Measurements from ENCODE around the gene GP1BB. TPM values are rescaled to one million over a fixed set of nuclear protein-coding genes. Genes with fewer than 3 reads are reported as not detected.
"Not testable (repeated sequence)": the region's sequence is repeated elsewhere in the genome, so short reads cannot be mapped to it uniquely, and the experiment has no call there.

The GP1BB gene
- polyA plus RNA-seq (ENCODE audit: insufficient read depth in 1 of 5, insufficient read length in 5 of 5, low replicate concordance in 1 of 5), result 10 to 100 TPM in 1 of 5 donors, 1 to 10 TPM in 4; 5.5 to 14.0 (median 6.0) TPM
- long read RNA-seq, donor 1, partial matches to known transcripts, result 0 of 2 reads
- long read RNA-seq, donor 1, other reads (novel, unspliced or antisense), result 0 of 2 reads
- long read RNA-seq, donor 2, partial matches to known transcripts, result 0 of 3 reads
- long read RNA-seq, donor 2, other reads (novel, unspliced or antisense), result 0 of 3 reads
- long read RNA-seq, donor 3, transcript GP1BB-201 (2 exons, 1,553 nt), result major isoform, 8 of 8 reads
- long read RNA-seq, donor 3, partial matches to known transcripts, result 0 of 8 reads
- long read RNA-seq, donor 3, other reads (novel, unspliced or antisense), result 0 of 8 reads
- long read RNA-seq, donor 4, transcript GP1BB-201 (2 exons, 1,553 nt), result major isoform, 5 of 5 reads
- long read RNA-seq, donor 4, partial matches to known transcripts, result 0 of 5 reads
- long read RNA-seq, donor 4, other reads (novel, unspliced or antisense), result 0 of 5 reads
- long read RNA-seq, donor 5, transcript GP1BB-201 (2 exons, 1,553 nt), result major isoform, 6 of 6 reads
- long read RNA-seq, donor 5, partial matches to known transcripts, result 0 of 6 reads
- long read RNA-seq, donor 5, other reads (novel, unspliced or antisense), result 0 of 6 reads
- long read RNA-seq, donor 6, transcript GP1BB-201 (2 exons, 1,553 nt), result major isoform, 12 of 12 reads
- long read RNA-seq, donor 6, partial matches to known transcripts, result 0 of 12 reads
- long read RNA-seq, donor 6, other reads (novel, unspliced or antisense), result 0 of 12 reads
- long read RNA-seq, donor 7, partial matches to known transcripts, result 0 of 4 reads
- long read RNA-seq, donor 7, other reads (novel, unspliced or antisense), result 0 of 4 reads
- long read RNA-seq, donor 8, partial matches to known transcripts, result 0 of 4 reads
- long read RNA-seq, donor 8, other reads (novel, unspliced or antisense), result 0 of 4 reads

GRCh38 chr22:19723232-19723982 is at the start of gene GP1BB:
TSS of gene GP1BB (plus strand) at chr22:19723539. CDS start at chr22:19723570, 31 bp downstream.
- DNase-seq, result no peak

GRCh38 chr22:19673660-19674059 is 49.7 kb upstream of the GP1BB start:
- no peak for DNase-seq

GRCh38 chr22:19674129-19674928 is 49.0 kb upstream of the GP1BB start:
- no peak for DNase-seq

GRCh38 chr22:19674929-19675253 is 48.4 kb upstream of the GP1BB start:
- DNase-seq, result no peak

- DNase-seq, result no peak
Measured at GRCh38 chr22:19675428-19675827, 47.9 kb upstream of the GP1BB start.

- not testable (repeated sequence) for DNase-seq
Measured at GRCh38 chr22:19676437-19676836, 46.9 kb upstream of the GP1BB start.

GRCh38 chr22:19678949-19679521 is 44.3 kb upstream of the GP1BB start:
- DNase-seq, result no peak

GRCh38 chr22:19679522-19680101 is 43.7 kb upstream of the GP1BB start:
- DNase-seq, result no peak

GRCh38 chr22:19680287-19680881 is 43.0 kb upstream of the GP1BB start:
- no peak for DNase-seq

GRCh38 chr22:19680911-19681862 is 42.2 kb upstream of the GP1BB start:
- no peak for DNase-seq

- no peak for DNase-seq
Measured at GRCh38 chr22:19681863-19682245, 41.5 kb upstream of the GP1BB start.

- no peak for DNase-seq
Measured at GRCh38 chr22:19686946-19687345, 36.4 kb upstream of the GP1BB start.

- no peak for DNase-seq
Measured at GRCh38 chr22:19687561-19688300, 35.6 kb upstream of the GP1BB start.

GRCh38 chr22:19688301-19689290 is 34.7 kb upstream of the GP1BB start:
- DNase-seq, result no peak

GRCh38 chr22:19689408-19689807 is 33.9 kb upstream of the GP1BB start:
- DNase-seq, result no peak

- no peak for DNase-seq
Measured at GRCh38 chr22:19691007-19691720, 32.2 kb upstream of the GP1BB start.

Data from right lung (tissue), 10 donors.